H1 (cell line): ENCODE data around the gene CDCA7L. TPM values are rescaled to one million over a fixed set of nuclear protein-coding genes. Genes with fewer than 3 reads are reported as not detected.

Experiments
- CHD1 ChIP-seq: IDR thresholded peaks from 2 replicates; pipeline ENCODE4 v1.6.1; 2012; ENCODE audit warnings: low read depth, low read length, improper control_type of control experiment
- ZNF274 ChIP-seq: IDR thresholded peaks from 2 replicates; pipeline ENCODE4 v1.7.0; 2012; ENCODE audit warnings: low read length, borderline replicate concordance; ENCODE audit errors: extremely low read depth
- polyA plus RNA-seq, 7 experiments: library from polyadenylated mRNA; depleted of rRNA in 3 of 7; stranded (reverse) in 5 of 7; unstranded in 2 of 7; fragments of >200 nt in 5 of 7; fragments of 200-250 nt in 2 of 7; gene quantifications; 1 replicate in 5 of 7; 2 replicates in 1 of 7; 4 replicates in 1 of 7; pipeline versions ENCODE4 v1.2.1 to v1.2.3, GENCODE V29; 2011 to 2013; ENCODE audit warnings: missing spikeins in 2 of 7, mixed read lengths in 2 of 7
- total RNA-seq: library from RNA; stranded (reverse); fragmentation: NEBNext Ultra II Directional; extraction: Animal tissue kit (Norgen Biotek cat#: 25700); gene quantifications from 2 replicates; pipeline ENCODE4 v1.2.1, GENCODE V29; 2021

The CDCA7L gene
- total and polyA plus RNA-seq, 2 of the 8 experiments (the other 6 are each of a cell fraction or from before 2014, with no cell fraction given), result 93.8 to 168 TPM

GRCh38 chr7:21914671-21915070 lies 31.0 kb downstream of the CDCA7L start (continued):
- TF ChIP-seq CHD1 (no peak), ZNF274 (no peak)
